ENCODE data around the gene GPR171. TPM values are rescaled to one million over a fixed set of nuclear protein-coding genes. Genes with fewer than 3 reads are reported as not detected.
"Not testable (repeated sequence)": the region's sequence is repeated elsewhere in the genome, so short reads cannot be mapped to it uniquely, and the experiment has no call there.

Gene GPR171
- total RNA-seq (2021; ENCODE audit: unreplicated experiment) (not detected), Bru-seq, nascent RNA (not detected), BruChase-seq, experiment 1, labeled RNA remaining after a 2-hour chase (not detected), BruChase-seq, experiment 2, labeled RNA remaining after a 6-hour chase (not detected)
- not detected for polyA plus RNA-seq (2012; ENCODE audit: insufficient read length)
- long read RNA-seq, result 0 reads

- no peak for ATAC-seq
- POLR2A ChIA-PET, result no interaction called here
- intact Hi-C loops (cut with micrococcal nuclease; ENCODE audit: unreplicated experiment), result no loop called here
Observed at GRCh38 chr3:151203051-151203420, at the start of gene GPR171. TSS of gene GPR171 (minus strand) at chr3:151203216. CDS start at chr3:151199386, 3,830 bp downstream.

GRCh38 chr3:151248772-151249337 lies 45.8 kb upstream of the GPR171 start:
- Histone ChIP-seq H3K27ac (ENCODE audit: low read length) (no peak overlapping the region), H3K4me1 (ENCODE audit: control insufficient read depth, insufficient read depth, low read length) (no peaks in the 10 kb centered on the region), H3K9me3 (ENCODE audit: control insufficient read depth, insufficient read depth, low read depth, low read length) (no peaks in the 10 kb centered on the region), H3K4me3 (ENCODE audit: low read depth in 2 of 2, low read length in 2 of 2) (no peak overlapping the region), H3K36me3 (ENCODE audit: control insufficient read depth, insufficient read depth, low read length) (no peaks in the 10 kb centered on the region), H3K27me3 (ENCODE audit: control insufficient read depth, insufficient read depth, low read length) (no peaks in the 10 kb centered on the region)
- ATAC-seq (no peak), DNase-seq (ENCODE audit: low read depth, low spot score) (no peak)
- ChIA-PET POLR2A (no interaction called here), CTCF (no interaction called here)
- TF ChIP-seq REST (IDR thresholded peaks at IDR 0.05; ENCODE audit: insufficient read depth in 1 of 2, low read depth in 2 of 2, low read length in 1 of 2), result no peak
- no peak for TF ChIP-seq TCF7L2 (IDR thresholded peaks at IDR 0.05; ENCODE audit: low read depth, low read length)
- TF ChIP-seq SIN3A (IDR thresholded peaks at IDR 0.05; ENCODE audit: borderline replicate concordance, insufficient read depth, low read depth, low read length), result no peak
- TF ChIP-seq POLR2AphosphoS5 (IDR thresholded peaks at IDR 0.05; ENCODE audit: low read depth, low read length), result no peak
- no peak for TF ChIP-seq CTCF (IDR thresholded peaks at IDR 0.05)
- in situ Hi-C loops (cut with HindIII; ENCODE audit: low pct_unique_long_range_greater_than_20kb, low sequenced_read_pairs), result no loop called here
- intact Hi-C loops (cut with micrococcal nuclease; ENCODE audit: unreplicated experiment), result no loop called here
- BruUV-seq (replicated peaks), result no TSS peak

More at GRCh38 chr3:151203051-151203420, at the start of gene GPR171:
- Histone ChIP-seq H3K4me3 (ENCODE audit: low read depth in 2 of 2, low read length in 2 of 2) (no peak within 1 kb of the TSS), H3K9me3 (ENCODE audit: control insufficient read depth, insufficient read depth, low read depth, low read length) (no peaks in the 10 kb centered on the region), H3K36me3 (ENCODE audit: control insufficient read depth, insufficient read depth, low read length) (no peaks in the 10 kb centered on the region), H3K4me1 (ENCODE audit: control insufficient read depth, insufficient read depth, low read length) (no peaks in the 10 kb centered on the region), H3K27ac (ENCODE audit: low read length) (no peak within 1 kb of the TSS), H3K27me3 (ENCODE audit: control insufficient read depth, insufficient read depth, low read length) (no peaks in the 10 kb centered on the region)
- no peak for TF ChIP-seq TCF7L2 (IDR thresholded peaks at IDR 0.05; ENCODE audit: low read depth, low read length)
- TF ChIP-seq CTCF (IDR thresholded peaks at IDR 0.05), result no peak
- TF ChIP-seq SIN3A (IDR thresholded peaks at IDR 0.05; ENCODE audit: borderline replicate concordance, insufficient read depth, low read depth, low read length), result no peak
- no peak for TF ChIP-seq POLR2AphosphoS5 (IDR thresholded peaks at IDR 0.05; ENCODE audit: low read depth, low read length)
- in situ Hi-C loops (cut with HindIII; ENCODE audit: low pct_unique_long_range_greater_than_20kb, low sequenced_read_pairs), result no loop called here
- BruUV-seq (replicated peaks), result no TSS peak
- DNase-seq (ENCODE audit: low read depth, low spot score), result no peak
- CTCF ChIA-PET, result interaction anchor here (0.6 kb wide), 1 partner anchor 257 kb away, joined by 4 read pairs; no protein-coding TSS in a partner anchor

- H3K9me3 ChIP-seq (ENCODE audit: control insufficient read depth, insufficient read depth, low read depth, low read length); H3K4me3 ChIP-seq (ENCODE audit: low read depth in 2 of 2, low read length in 2 of 2); CTCF ChIA-PET; H3K4me1 ChIP-seq (ENCODE audit: control insufficient read depth, insufficient read depth, low read length); BruUV-seq (replicated peaks); DNase-seq (ENCODE audit: low read depth, low spot score); POLR2A ChIA-PET; H3K27me3 ChIP-seq (ENCODE audit: control insufficient read depth, insufficient read depth, low read length); in situ Hi-C loops (cut with HindIII; ENCODE audit: low pct_unique_long_range_greater_than_20kb, low sequenced_read_pairs); H3K27ac ChIP-seq (ENCODE audit: low read length); intact Hi-C loops (cut with micrococcal nuclease; ENCODE audit: unreplicated experiment); H3K36me3 ChIP-seq (ENCODE audit: control insufficient read depth, insufficient read depth, low read length); ATAC-seq: not testable (repeated sequence)
Observed at GRCh38 chr3:151242006-151242405, 39.0 kb upstream of the GPR171 start.
